K562 (cell line): ENCODE data around the gene AFF2. TPM values are rescaled to one million over a fixed set of nuclear protein-coding genes. Genes with fewer than 3 reads are reported as not detected.

ENCODE experiments used
- ATAC-seq: fragments of 200-7000 bp; cut with Tn5 transposase; 3 replicates; pipeline ENCODE4 v1.9.1; 2020; ENCODE audit warnings: moderate library complexity
- BruUV-seq: library from RNA; stranded (reverse); fragments of 400-500 nt; replicated peaks from 2 replicates; lab custom pipeline; 2021; lab: Mats Ljungman, UMichigan
- CTCF ChIA-PET: fragments of 300-600 bp; formaldehyde crosslinking; extraction: SDS; loops from one replicate; lab custom pipeline; 2021; ENCODE audit warnings: low intra/inter-chr PET ratio; lab: Yijun Ruan, JAX
- POLR2A ChIA-PET: fragments of 300-600, 350-650 bp; sonication (Branson Sonifier 250); formaldehyde crosslinking; extraction: SDS; loops from one replicate; lab custom pipeline; 2021; ENCODE audit warnings: antibody characterized with exemption, inconsistent platforms; lab: Yijun Ruan, JAX
- DNase-seq, 4 experiments: peaks; one replicate each; pipeline versions ENCODE4 v3.0.0 to v3.0.0-alpha.2; 2011 to 2018; ENCODE audit warnings: low spot score in 3 of 4, mixed read lengths in 3 of 4; ENCODE audit errors: extremely low read depth in 1 of 4
- FAIRE-seq: peaks from 2 replicates; lab custom pipeline; 2011; peaks lifted over from hg19 to GRCh38; lab: Jason Lieb, UNC
- H2AFZ ChIP-seq: 2 replicates; pipeline ENCODE4 v1.6.0; 2011; ENCODE audit warnings: low read depth, low read length, control low read depth, inconsistent platforms
- H3K27ac ChIP-seq: fragments of 200-600 bp; 3 replicates; pipeline ENCODE4 v1.8.0; 2011; ENCODE audit warnings: low read depth, mild to moderate bottlenecking, control low read depth, inconsistent platforms, low read length, moderate library complexity, mixed read lengths; ENCODE audit errors: extremely low read depth
- H3K27me3 ChIP-seq, 2 experiments: fragments of 300-600 bp in 1 of 2; 2 replicates in 1 of 2; 3 replicates in 1 of 2; pipeline versions ENCODE4 v1.6.0 to v1.8.0; 2011; ENCODE audit warnings: inconsistent platforms in 2 of 2, low read length in 2 of 2, mild to moderate bottlenecking in 1 of 2, mixed read lengths in 1 of 2, moderate library complexity in 1 of 2; ENCODE audit not compliant: control insufficient read depth in 2 of 2, insufficient read depth in 2 of 2
- H3K36me3 ChIP-seq: fragments of 300-600 bp; 3 replicates; pipeline ENCODE4 v1.8.0; 2011; ENCODE audit warnings: mild to moderate bottlenecking, low read length, inconsistent platforms; ENCODE audit not compliant: control insufficient read depth, insufficient read depth
- H3K4me1 ChIP-seq, 2 experiments: fragments of 200-600 bp in 1 of 2; replicated peaks in 1 of 2; 2 replicates in 1 of 2; 3 replicates in 1 of 2; pipeline versions ENCODE4 v1.5.1 to v1.8.0; 2011; ENCODE audit warnings: inconsistent platforms in 2 of 2, low read length in 2 of 2, mild to moderate bottlenecking in 1 of 2, mixed read lengths in 1 of 2, moderate library complexity in 1 of 2; ENCODE audit not compliant: control insufficient read depth in 2 of 2, insufficient read depth in 2 of 2
- H3K4me2 ChIP-seq: 2 replicates; pipeline ENCODE4 v1.6.1; 2011; ENCODE audit warnings: low read length, control low read depth, inconsistent platforms, mixed read lengths; ENCODE audit not compliant: insufficient read depth
- H3K4me3 ChIP-seq: fragments of 200-600 bp; sonication (generic), shearing (Covaris generic); 2 replicates; pipeline ENCODE4 v1.5.1; 2016; ENCODE audit warnings: control low read depth, inconsistent platforms
- H3K79me2 ChIP-seq: fragments of 200-600 bp; 3 replicates; pipeline ENCODE4 v1.8.0; 2011; ENCODE audit warnings: low read length, inconsistent platforms; ENCODE audit not compliant: control insufficient read depth, insufficient read depth
- H3K9ac ChIP-seq, 2 experiments: 2 replicates each; pipeline versions ENCODE4 v1.6.0 to v1.6.1; 2011; ENCODE audit warnings: low read depth in 2 of 2, low read length in 2 of 2, control low read depth in 1 of 2, inconsistent platforms in 1 of 2, mild to moderate bottlenecking in 1 of 2, mixed read lengths in 1 of 2; ENCODE audit not compliant: insufficient read depth in 1 of 2
- H3K9me1 ChIP-seq: one replicate; pipeline ENCODE4 v1.6.0; 2011; ENCODE audit warnings: inconsistent platforms, mild to moderate bottlenecking, low read length, moderate library complexity; ENCODE audit not compliant: control insufficient read depth, insufficient read depth
- H3K9me3 ChIP-seq: replicated peaks from 2 replicates; pipeline ENCODE4 v1.5.1; 2011; ENCODE audit warnings: low read depth, low read length, inconsistent platforms; ENCODE audit not compliant: control insufficient read depth, insufficient read depth
- H4K20me1 ChIP-seq: replicated peaks from 2 replicates; pipeline ENCODE4 v1.6.1; 2011; ENCODE audit warnings: low read length, inconsistent platforms, mixed read lengths; ENCODE audit not compliant: control insufficient read depth, insufficient read depth
- CHD1 ChIP-seq: fragments of 200-600 bp; sonication (generic); IDR thresholded peaks from one replicate; pipeline ENCODE4 v1.6.1; 2012; ENCODE audit warnings: mild to moderate bottlenecking, moderate library complexity, low read length, inconsistent platforms
- CREB1 ChIP-seq, 2 experiments: sonication (generic) in 1 of 2; formaldehyde crosslinking in 1 of 2; IDR thresholded peaks; 2 replicates each; pipeline versions ENCODE4 v1.6.1 to v1.8.0; 2012 to 2022; ENCODE audit warnings: inconsistent platforms in 1 of 2, mild to moderate bottlenecking in 1 of 2, missing genetic modification reagents in 1 of 2, moderate library complexity in 1 of 2
- E2F4 ChIP-seq: sonication (generic); formaldehyde crosslinking; IDR thresholded peaks from 2 replicates; pipeline ENCODE4 v1.8.0; 2022; ENCODE audit warnings: mild to moderate bottlenecking, low read depth, missing genetic modification reagents
- GTF2F1 ChIP-seq: IDR thresholded peaks from 2 replicates; pipeline ENCODE4 v1.6.1; 2011; ENCODE audit warnings: low read depth, low read length, improper control_type of control experiment
- RAD51 ChIP-seq: fragments of 450-650 bp; IDR thresholded peaks from 2 replicates; pipeline ENCODE4 v1.7.1; 2016; ENCODE audit warnings: low read depth, mild to moderate bottlenecking, borderline replicate concordance
- RBM14 ChIP-seq: fragments of 200-400 bp; formaldehyde crosslinking; IDR thresholded peaks from 2 replicates; pipeline ENCODE4 v1.6.1; 2018; ENCODE audit warnings: low read depth, mild to moderate bottlenecking, low read length, moderate library complexity, borderline replicate concordance; ENCODE audit not compliant: insufficient read depth
- RBM39 ChIP-seq: fragments of 200-400 bp; formaldehyde crosslinking; optimal IDR thresholded peaks from 2 replicates; pipeline ENCODE3; 2018; ENCODE audit warnings: low read depth, low read length
- RERE ChIP-seq: sonication (generic); formaldehyde crosslinking; IDR thresholded peaks from 2 replicates; pipeline ENCODE4 v1.8.0; 2023; ENCODE audit warnings: missing genetic modification reagents, mild to moderate bottlenecking, borderline replicate concordance
- SRSF7 ChIP-seq: fragments of 200-400 bp; formaldehyde crosslinking; optimal IDR thresholded peaks from 2 replicates; pipeline ENCODE3; 2017; ENCODE audit warnings: mild to moderate bottlenecking, low read depth, low read length
- TCF7 ChIP-seq: sonication (generic); IDR thresholded peaks from 2 replicates; pipeline ENCODE4 v1.6.1; 2016; ENCODE audit warnings: antibody characterized with exemption, borderline replicate concordance
- TRIM25 ChIP-seq: fragments of 450-650 bp; IDR thresholded peaks from 2 replicates; pipeline ENCODE4 v1.7.0; 2016; ENCODE audit warnings: borderline replicate concordance
- ZNF398 ChIP-seq: fragments of 250-450 bp; sonication (Bioruptor Pico); IDR thresholded peaks from 2 replicates; pipeline ENCODE4 v1.8.0; 2021; ENCODE audit warnings: moderate library complexity, mild to moderate bottlenecking, inconsistent platforms
- WGBS: fragments of 100-300 bp; shearing (Covaris generic); methylation state at CpG from one replicate; pipeline ENCODE4 v1.1.6; 2016; ENCODE audit warnings: low coverage, mixed read lengths; ENCODE audit not compliant: insufficient coverage; ENCODE audit errors: missing lambda C conversion rate; 5-methylcytosine and 5-hydroxymethylcytosine counted together
- in situ Hi-C: fragments of 300-500 bp; cut with MboI; formaldehyde crosslinking; loops from 4 replicates; pipeline ENCODE4 v1.15.0; 2018; ENCODE audit warnings: inconsistent platforms, mixed read lengths
- intact Hi-C: fragments of 100-400 bp; cut with micrococcal nuclease; formaldehyde crosslinking; loops from 2 replicates; pipeline ENCODE4 v1.14.2; 2022
- polyA plus RNA-seq, 8 experiments: library from polyadenylated mRNA; depleted of rRNA in 4 of 8; stranded (reverse) in 5 of 8; unstranded in 3 of 8; fragments of >200 nt; fragmentation: Nextera tagmentation in 2 of 8; fragmentation: Illumina TruSeq in 1 of 8; extraction: Ambion mirVana in 2 of 8; extraction: Trizol in 1 of 8; gene quantifications; 2 replicates each; pipeline versions ENCODE4 v1.2.1 to v1.2.3, GENCODE V29; 2011 to 2014; ENCODE audit warnings: inconsistent platforms in 1 of 8, missing spikeins in 1 of 8
- total RNA-seq, 7 experiments: library from RNA; depleted of rRNA in 6 of 7; stranded (reverse); fragments of >200 nt in 6 of 7; fragmentation: Illumina TruSeq in 2 of 7; extraction: Trizol in 2 of 7; gene quantifications; 2 replicates each; pipeline versions ENCODE4 v1.2.1 to v1.2.3, GENCODE V29; 2011 to 2021; ENCODE audit warnings: low replicate concordance in 1 of 7

The AFF2 gene
- total and polyA plus RNA-seq, 9 of the 15 experiments (the other 6 are each of a cell fraction or from before 2014, with no cell fraction given): 0.01 to 0.20 (median 0.07) TPM

DNA sequence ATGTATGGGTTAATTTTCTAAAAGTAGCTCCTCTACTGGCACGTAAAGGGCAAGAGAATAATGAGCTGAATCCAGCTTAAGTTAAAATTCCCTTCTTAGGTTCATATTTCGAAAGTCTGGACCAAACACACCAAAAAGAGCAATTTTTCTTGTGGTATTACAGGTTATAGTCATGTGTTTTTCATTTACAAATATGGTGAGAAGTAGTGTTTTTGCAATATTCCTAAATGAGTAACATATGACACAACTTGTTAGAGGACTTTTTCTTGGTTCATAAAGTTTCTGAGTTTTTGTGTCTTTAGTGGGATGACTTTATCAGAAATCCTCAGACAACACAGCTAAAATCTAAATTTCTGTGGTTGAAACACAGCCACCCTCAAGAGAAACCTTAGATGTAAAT, 172.1 kb downstream of the AFF2 start:
- H3K9ac ChIP-seq: no peak overlapping the region
- H3K27ac ChIP-seq: no peak overlapping the region
- no TSS peak for BruUV-seq
- WGBS: 0% methylated on average over 2 of the region's 2 CpGs
- no peaks in the 10 kb centered on the region for H3K79me2 ChIP-seq
- H4K20me1 ChIP-seq: no peaks in the 10 kb centered on the region
- no peaks in the 10 kb centered on the region for H3K4me1 ChIP-seq
- no peak overlapping the region for H3K4me3 ChIP-seq
- H3K9me1 ChIP-seq: no peaks in the 10 kb centered on the region
- POLR2A ChIA-PET: interaction anchor here (0.6 kb wide), 1 partner anchor 490 kb away, joined by 3 read pairs; no protein-coding TSS in a partner anchor
- H2AFZ ChIP-seq: no peak overlapping the region
- CTCF ChIA-PET: no interaction called here
- in situ Hi-C loops (no loop called here), intact Hi-C loops (no loop called here)
- H3K4me2 ChIP-seq: no peak overlapping the region
- no peak for ATAC-seq
- no peak for FAIRE-seq
- no peaks in the 10 kb centered on the region for H3K9me3 ChIP-seq
- DNase-seq: no peak
- H3K36me3 ChIP-seq: no peaks in the 10 kb centered on the region
- H3K27me3 ChIP-seq: no peaks in the 10 kb centered on the region
- no peak for TF ChIP-seq RBM14
- no peak for TF ChIP-seq GTF2F1
- TF ChIP-seq CHD1: no peak
- TF ChIP-seq TCF7: no peak
- no peak for TF ChIP-seq ZNF398 (CRISPR knock-in tag)
- no peak for TF ChIP-seq SRSF7
- no peak for TF ChIP-seq TRIM25
- TF ChIP-seq RERE (CRISPR knock-in tag): no peak
- no peak for TF ChIP-seq RAD51
- no peak for TF ChIP-seq E2F4
- TF ChIP-seq CREB1 (IDR thresholded peaks at IDR 0.05): no peak
- no peak for TF ChIP-seq CREB1 (CRISPR knock-in tag; IDR thresholded peaks at IDR 0.05)
- TF ChIP-seq RBM39: no peak
